IPS-18a (cell line): ENCODE data around the gene RNF213.

Experiments used
- H3K27ac ChIP-seq: one replicate; pipeline ENCODE4 v1.5.1; 2013; ENCODE audit warnings: low read length
- H3K27me3 ChIP-seq: one replicate; pipeline ENCODE4 v1.6.1; 2013; ENCODE audit warnings: mild to moderate bottlenecking, low read length; ENCODE audit not compliant: control insufficient read depth, insufficient read depth
- H3K36me3 ChIP-seq: one replicate; pipeline ENCODE4 v1.6.1; 2013; ENCODE audit warnings: low read depth, low read length; ENCODE audit not compliant: control insufficient read depth
- H3K4me1 ChIP-seq: one replicate; pipeline ENCODE4 v1.6.1; 2013; ENCODE audit warnings: low read depth, low read length; ENCODE audit not compliant: control insufficient read depth
- H3K4me3 ChIP-seq: one replicate; pipeline ENCODE4 v1.5.1; 2013; ENCODE audit warnings: low read length
- H3K9ac ChIP-seq: one replicate; pipeline ENCODE4 v1.6.1; 2013; ENCODE audit warnings: mild to moderate bottlenecking, low read length, moderate library complexity
- H3K9me3 ChIP-seq: one replicate; pipeline ENCODE4 v1.6.1; 2013; ENCODE audit warnings: low read depth, low read length; ENCODE audit not compliant: control insufficient read depth

Gene RNF213

DNA sequence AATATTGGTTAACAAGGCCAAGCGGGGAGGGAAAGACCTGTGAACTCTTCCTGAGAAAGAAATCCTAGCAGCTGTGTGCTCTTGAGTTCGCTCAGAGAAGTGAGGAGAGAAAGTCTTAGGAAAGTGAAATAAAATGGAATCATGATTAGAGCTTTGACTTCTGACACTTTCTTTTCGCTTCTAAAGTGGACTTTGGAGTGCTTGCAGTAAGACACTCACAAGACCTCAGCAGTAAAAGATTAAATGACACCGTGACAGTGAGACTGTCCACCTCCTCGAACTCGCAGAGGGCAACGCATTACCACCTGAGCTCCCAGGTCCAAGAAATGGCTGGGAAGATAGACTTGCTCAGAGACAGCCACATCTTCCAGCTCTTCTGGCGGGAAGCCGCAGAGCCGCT lies 71.2 kb downstream of the RNF213 start:
- Histone ChIP-seq H3K9ac (no peak overlapping the region), H3K36me3 (peaks cover 51% of the 10 kb centered on the region), H3K4me1 (no peaks in the 10 kb centered on the region), H3K27ac (no peak overlapping the region), H3K27me3 (no peaks in the 10 kb centered on the region), H3K9me3 (no peaks in the 10 kb centered on the region), H3K4me3 (no peak overlapping the region)

DNA sequence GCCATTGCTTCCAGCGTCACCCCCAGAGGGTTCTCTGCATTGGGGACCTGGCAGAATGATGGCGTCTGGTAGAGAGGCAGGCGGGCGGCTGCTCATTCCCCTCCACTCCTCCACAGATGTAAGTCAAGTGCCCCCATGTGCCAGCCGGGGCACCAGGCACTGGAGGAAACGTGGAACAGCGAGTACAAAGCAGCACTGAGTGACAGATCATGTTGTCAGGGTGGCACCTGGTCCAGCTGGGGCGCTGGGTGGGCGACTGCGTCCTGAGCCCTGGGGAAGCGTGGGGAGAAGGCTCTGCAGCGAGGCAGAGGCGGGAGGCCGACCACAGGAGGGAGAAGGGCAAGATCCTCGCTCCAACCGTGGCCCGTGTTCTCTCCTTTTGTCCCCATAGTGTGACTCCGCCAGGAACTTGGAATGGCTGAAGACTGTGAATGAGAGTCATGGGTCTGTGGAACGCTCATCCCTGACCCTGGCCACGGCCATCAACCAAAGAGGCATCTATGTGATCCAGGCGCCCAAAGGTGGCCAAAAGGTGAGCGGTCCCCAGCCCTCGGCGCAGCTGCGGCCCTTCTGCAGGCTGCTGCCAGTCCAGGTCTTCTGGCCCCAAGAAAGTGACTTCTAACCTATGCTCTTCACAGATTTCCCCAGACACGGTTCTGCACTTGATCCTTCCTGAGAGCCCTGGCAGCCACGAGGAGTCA lies 76.7 kb downstream of the RNF213 start:
- Histone ChIP-seq H3K36me3 (peaks cover 59% of the 10 kb centered on the region), H3K27ac (no peak overlapping the region), H3K9me3 (no peaks in the 10 kb centered on the region), H3K4me3 (no peak overlapping the region), H3K4me1 (no peaks in the 10 kb centered on the region), H3K9ac (no peak overlapping the region), H3K27me3 (no peaks in the 10 kb centered on the region)

DNA sequence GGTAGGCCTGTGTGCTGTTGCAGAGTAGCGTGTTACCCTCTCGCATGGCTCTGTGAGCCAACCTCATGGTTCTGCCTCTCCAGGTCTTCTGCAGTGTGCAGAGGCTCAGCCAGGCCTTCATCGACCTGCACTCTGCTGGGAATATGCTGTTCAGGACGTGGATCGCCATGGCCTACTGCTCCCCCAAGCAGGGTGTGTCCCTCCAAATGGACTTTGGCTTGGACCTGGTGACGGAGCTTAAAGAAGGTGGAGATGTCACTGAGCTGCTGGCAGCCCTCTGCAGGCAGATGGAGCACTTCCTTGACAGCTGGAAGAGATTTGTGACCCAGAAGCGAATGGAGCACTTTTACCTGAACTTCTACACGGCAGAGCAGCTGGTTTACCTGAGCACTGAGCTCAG lies 78.5 kb downstream of the RNF213 start:
- no peaks in the 10 kb centered on the region for H3K27me3 ChIP-seq
- no peak overlapping the region for H3K27ac ChIP-seq
- no peaks in the 10 kb centered on the region for H3K9me3 ChIP-seq
- H3K36me3 ChIP-seq, result peaks cover 59% of the 10 kb centered on the region
- no peak overlapping the region for H3K9ac ChIP-seq
- H3K4me1 ChIP-seq, result no peaks in the 10 kb centered on the region
- H3K4me3 ChIP-seq, result no peak overlapping the region

DNA sequence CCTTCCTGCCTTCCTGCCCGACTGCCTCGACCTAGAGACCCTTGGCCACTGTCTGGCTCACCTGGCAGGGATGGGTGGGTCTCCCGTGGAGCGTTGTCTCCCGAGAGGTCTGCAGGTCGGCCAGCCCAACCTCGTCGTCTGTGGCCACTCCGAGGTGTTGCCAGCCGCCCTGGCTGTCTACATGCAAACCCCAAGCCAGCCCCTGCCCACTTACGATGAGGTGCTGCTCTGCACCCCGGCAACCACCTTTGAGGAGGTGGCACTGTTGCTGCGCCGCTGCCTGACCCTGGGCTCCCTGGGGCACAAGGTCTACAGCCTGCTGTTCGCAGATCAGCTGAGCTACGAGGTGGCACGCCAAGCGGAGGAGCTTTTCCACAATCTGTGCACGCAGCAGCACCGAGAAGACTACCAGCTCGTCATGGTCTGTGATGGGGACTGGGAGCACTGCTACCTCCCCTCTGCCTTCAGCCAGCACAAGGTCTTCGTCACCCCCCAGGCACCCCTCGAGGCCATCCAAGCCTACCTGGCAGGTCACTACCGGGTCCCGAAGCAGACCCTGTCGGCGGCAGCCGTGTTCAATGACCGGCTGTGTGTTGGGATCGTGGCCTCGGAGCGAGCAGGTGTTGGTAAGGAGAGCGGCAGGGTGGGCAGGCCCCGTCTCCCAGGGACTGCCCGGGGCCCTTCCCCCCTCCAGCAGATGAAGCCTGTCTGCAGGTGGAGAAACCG lies 79.2 kb downstream of the RNF213 start:
- Histone ChIP-seq H3K9ac (no peak overlapping the region), H3K27ac (no peak overlapping the region), H3K36me3 (peaks cover 65% of the 10 kb centered on the region), H3K4me3 (no peak overlapping the region), H3K27me3 (no peaks in the 10 kb centered on the region), H3K4me1 (no peaks in the 10 kb centered on the region), H3K9me3 (no peaks in the 10 kb centered on the region)

DNA sequence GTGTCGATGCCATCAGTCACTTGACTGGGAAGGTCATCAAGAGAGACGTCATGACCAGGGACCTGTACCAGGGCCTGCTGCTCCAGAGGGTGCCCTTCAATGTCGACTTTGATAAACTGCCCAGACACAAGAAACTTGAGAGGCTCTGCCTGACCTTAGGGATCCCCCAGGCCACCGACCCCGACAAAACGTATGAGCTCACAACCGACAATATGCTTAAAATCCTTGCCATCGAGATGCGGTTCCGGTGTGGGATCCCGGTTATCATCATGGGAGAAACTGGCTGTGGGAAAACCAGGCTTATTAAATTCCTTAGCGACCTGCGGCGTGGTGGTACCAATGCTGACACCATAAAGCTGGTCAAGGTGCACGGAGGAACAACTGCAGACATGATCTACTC lies 84.7 kb downstream of the RNF213 start:
- H3K27ac ChIP-seq, result no peak overlapping the region
- peaks cover 78% of the 10 kb centered on the region for H3K36me3 ChIP-seq
- H3K27me3 ChIP-seq, result no peaks in the 10 kb centered on the region
- no peak overlapping the region for H3K4me3 ChIP-seq
- no peaks in the 10 kb centered on the region for H3K9me3 ChIP-seq
- no peaks in the 10 kb centered on the region for H3K4me1 ChIP-seq
- no peak overlapping the region for H3K9ac ChIP-seq

DNA sequence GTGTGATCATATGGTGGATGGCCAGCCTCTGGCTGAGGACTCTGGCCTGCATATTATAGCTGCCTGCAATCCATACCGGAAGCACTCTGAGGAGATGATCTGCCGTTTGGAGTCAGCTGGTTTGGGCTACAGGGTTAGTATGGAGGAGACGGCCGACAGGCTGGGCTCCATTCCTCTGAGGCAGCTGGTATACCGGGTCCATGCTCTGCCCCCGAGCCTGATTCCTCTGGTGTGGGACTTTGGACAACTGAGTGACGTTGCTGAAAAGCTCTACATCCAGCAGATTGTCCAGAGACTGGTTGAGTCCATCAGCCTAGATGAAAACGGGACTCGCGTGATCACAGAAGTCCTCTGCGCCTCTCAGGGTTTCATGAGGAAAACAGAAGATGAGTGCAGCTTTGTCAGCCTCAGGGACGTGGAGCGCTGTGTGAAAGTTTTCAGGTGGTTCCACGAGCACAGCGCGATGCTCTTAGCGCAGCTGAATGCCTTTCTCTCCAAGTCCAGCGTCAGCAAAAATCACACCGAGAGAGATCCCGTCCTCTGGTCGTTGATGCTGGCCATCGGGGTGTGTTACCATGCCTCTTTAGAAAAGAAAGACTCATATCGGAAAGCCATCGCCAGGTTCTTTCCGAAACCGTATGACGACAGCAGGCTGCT lies 85.3 kb downstream of the RNF213 start:
- H3K4me1 ChIP-seq, result no peaks in the 10 kb centered on the region
- H3K27me3 ChIP-seq, result no peaks in the 10 kb centered on the region
- H3K36me3 ChIP-seq, result peaks cover 80% of the 10 kb centered on the region
- no peaks in the 10 kb centered on the region for H3K9me3 ChIP-seq
- no peak overlapping the region for H3K4me3 ChIP-seq
- no peak overlapping the region for H3K9ac ChIP-seq
- no peak overlapping the region for H3K27ac ChIP-seq

DNA sequence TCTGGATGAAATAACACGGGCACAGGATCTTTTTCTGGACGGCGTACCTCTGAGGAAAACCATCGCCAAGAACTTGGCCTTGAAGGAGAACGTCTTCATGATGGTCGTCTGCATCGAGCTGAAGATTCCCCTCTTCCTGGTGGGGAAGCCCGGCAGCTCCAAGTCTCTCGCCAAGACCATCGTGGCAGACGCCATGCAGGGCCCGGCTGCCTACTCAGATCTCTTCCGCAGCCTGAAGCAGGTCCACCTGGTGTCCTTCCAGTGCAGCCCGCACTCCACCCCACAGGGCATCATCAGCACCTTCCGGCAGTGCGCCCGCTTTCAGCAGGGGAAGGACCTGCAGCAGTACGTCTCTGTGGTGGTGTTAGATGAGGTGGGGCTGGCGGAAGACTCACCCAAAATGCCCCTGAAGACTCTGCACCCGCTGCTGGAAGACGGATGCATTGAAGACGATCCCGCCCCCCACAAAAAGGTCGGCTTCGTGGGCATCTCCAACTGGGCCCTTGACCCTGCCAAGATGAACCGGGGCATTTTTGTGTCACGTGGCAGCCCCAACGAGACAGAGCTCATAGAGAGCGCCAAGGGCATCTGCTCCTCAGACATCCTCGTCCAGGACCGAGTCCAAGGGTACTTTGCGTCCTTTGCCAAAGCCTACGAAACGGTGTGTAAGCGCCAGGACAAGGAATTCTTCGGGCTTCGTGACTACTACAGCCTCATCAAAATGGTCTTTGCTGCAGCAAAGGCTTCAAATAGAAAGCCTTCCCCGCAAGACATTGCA lies 86.0 kb downstream of the RNF213 start:
- no peaks in the 10 kb centered on the region for H3K27me3 ChIP-seq
- H3K4me1 ChIP-seq, result no peaks in the 10 kb centered on the region
- H3K27ac ChIP-seq, result no peak overlapping the region
- no peaks in the 10 kb centered on the region for H3K9me3 ChIP-seq
- no peak overlapping the region for H3K4me3 ChIP-seq
- peaks cover 82% of the 10 kb centered on the region for H3K36me3 ChIP-seq
- no peak overlapping the region for H3K9ac ChIP-seq

DNA sequence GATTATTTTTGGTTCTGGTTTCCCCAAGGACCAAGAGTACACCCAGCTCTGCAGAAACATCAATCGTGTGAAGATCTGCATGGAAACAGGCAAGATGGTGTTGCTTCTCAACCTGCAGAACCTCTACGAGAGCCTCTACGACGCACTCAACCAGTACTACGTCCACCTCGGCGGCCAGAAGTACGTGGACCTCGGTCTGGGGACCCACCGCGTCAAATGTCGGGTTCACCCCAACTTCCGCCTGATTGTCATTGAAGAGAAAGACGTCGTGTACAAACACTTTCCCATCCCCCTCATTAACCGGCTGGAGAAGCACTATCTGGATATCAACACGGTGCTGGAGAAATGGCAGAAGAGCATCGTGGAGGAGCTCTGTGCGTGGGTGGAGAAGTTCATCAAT lies 86.9 kb downstream of the RNF213 start:
- Histone ChIP-seq H3K4me3 (no peak overlapping the region), H3K27ac (no peak overlapping the region), H3K36me3 (peaks cover 86% of the 10 kb centered on the region)

DNA sequence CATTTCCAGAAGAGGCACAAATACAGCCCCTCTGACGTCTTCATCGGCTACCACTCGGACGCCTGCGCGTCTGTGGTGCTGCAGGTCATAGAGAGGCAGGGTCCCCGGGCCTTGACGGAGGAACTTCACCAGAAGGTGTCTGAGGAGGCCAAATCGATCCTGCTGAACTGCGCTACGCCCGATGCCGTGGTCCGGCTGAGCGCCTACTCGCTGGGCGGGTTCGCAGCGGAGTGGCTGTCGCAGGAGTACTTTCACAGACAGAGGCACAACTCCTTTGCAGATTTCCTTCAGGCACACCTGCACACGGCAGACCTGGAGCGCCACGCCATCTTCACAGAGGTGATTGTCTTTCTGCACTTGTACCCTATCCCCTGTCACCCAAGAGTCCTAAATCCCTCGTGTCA lies 87.3 kb downstream of the RNF213 start:
- no peak overlapping the region for H3K4me3 ChIP-seq
- H3K9ac ChIP-seq, result no peak overlapping the region
- H3K27ac ChIP-seq, result no peak overlapping the region
- no peaks in the 10 kb centered on the region for H3K4me1 ChIP-seq
- peaks cover 89% of the 10 kb centered on the region for H3K36me3 ChIP-seq
- no peaks in the 10 kb centered on the region for H3K9me3 ChIP-seq
- no peaks in the 10 kb centered on the region for H3K27me3 ChIP-seq

More for the DNA sequence above, 86.9 kb downstream of the RNF213 start:
- Histone ChIP-seq H3K27me3 (no peaks in the 10 kb centered on the region), H3K4me1 (no peaks in the 10 kb centered on the region), H3K9ac (no peak overlapping the region), H3K9me3 (no peaks in the 10 kb centered on the region)

DNA sequence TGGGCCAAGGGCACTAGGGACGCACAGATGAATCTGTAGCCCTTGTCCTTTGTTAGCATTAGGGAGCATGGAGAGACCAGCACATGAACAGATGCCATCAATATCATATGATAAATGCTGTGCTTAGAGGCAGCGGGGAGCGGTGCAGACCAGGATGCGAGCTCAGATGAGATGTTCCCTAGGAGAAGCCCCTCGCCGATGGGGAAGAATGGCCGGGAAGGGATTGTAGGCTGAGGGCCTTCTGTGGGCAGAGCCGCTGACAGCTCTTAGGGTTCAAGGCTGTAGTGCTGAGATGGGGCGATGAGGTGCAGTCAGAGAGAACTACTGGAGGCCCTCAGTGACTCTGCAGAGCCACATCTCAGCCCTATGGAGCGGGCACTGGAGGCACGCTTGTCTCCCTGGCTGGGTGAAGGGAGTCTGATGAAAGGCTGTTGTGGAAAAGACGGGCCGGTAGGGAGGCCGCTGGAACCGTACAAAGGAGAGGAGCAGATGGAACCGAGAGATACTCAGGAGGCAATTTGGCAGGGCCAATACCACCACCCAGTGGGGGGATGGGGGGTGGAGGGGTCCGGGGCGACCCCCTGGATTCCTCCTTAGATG lies 88.0 kb downstream of the RNF213 start:
- no peak overlapping the region for H3K9ac ChIP-seq
- no peaks in the 10 kb centered on the region for H3K9me3 ChIP-seq
- no peaks in the 10 kb centered on the region for H3K27me3 ChIP-seq
- no peak overlapping the region for H3K27ac ChIP-seq
- H3K36me3 ChIP-seq, result peaks cover 89% of the 10 kb centered on the region
- H3K4me3 ChIP-seq, result no peak overlapping the region
- no peaks in the 10 kb centered on the region for H3K4me1 ChIP-seq

DNA sequence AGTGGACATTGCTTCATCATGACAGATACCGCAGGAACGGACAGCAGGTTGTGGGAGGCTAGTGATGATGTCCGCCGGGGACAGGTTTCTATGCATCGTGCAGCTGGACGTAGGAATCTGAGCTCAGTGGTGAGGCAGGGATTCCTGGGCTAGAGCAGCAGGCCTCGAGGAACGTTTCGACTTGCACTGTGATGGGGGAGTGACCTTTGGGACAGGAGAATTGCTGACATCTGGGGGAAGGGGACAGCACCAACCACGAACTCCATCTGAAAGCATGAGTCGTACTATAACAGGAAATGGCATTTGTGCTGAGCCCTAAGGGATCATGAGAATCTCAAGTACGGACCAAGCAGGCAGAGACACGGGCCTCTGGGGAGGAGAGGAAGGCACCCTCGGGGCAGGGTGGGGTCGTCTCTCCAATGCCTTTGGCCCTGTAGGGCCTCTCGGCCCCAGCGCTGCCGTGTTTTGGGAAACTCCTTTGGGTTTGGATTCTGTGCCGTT lies 88.5 kb downstream of the RNF213 start:
- H3K9me3 ChIP-seq, result no peaks in the 10 kb centered on the region
- H3K36me3 ChIP-seq, result peaks cover 89% of the 10 kb centered on the region
- H3K4me1 ChIP-seq, result no peaks in the 10 kb centered on the region
- no peak overlapping the region for H3K27ac ChIP-seq
- H3K27me3 ChIP-seq, result no peaks in the 10 kb centered on the region
- no peak overlapping the region for H3K4me3 ChIP-seq
- no peak overlapping the region for H3K9ac ChIP-seq
